HEK293 (cell line): Measurements from ENCODE around the gene ATG12.

ENCODE experiments used
- CTCF ChIA-PET: fragments of 350-600 bp; formaldehyde crosslinking; extraction: SDS; loops from one replicate; lab custom pipeline; 2021; ENCODE audit warnings: antibody characterized with exemption; lab: Yijun Ruan, JAX
- POLR2A ChIA-PET: fragments of 300-600 bp; formaldehyde crosslinking; extraction: SDS; loops from one replicate; lab custom pipeline; 2020; ENCODE audit warnings: antibody characterized with exemption, inconsistent platforms; lab: Yijun Ruan, JAX
- H3K27ac ChIP-seq: fragments of 200-500 bp; sonication (Bioruptor generic); 2 replicates; pipeline ENCODE4 v1.5.1; 2014; ENCODE audit warnings: low read depth, low read length, control low read depth, inconsistent platforms; ENCODE audit errors: extremely low read depth
- H3K36me3 ChIP-seq, 2 experiments: fragments of 200-500 bp in 1 of 2; sonication (Bioruptor generic) in 1 of 2; 1 replicate in 1 of 2; 2 replicates in 1 of 2; pipeline ENCODE4 v1.5.1; 2014 to 2017; ENCODE audit warnings: inconsistent platforms in 2 of 2, low read length in 2 of 2; ENCODE audit not compliant: control insufficient read depth in 2 of 2, insufficient read depth in 1 of 2
- H3K4me1 ChIP-seq: fragments of 200-500 bp; sonication (Bioruptor generic); 2 replicates; pipeline ENCODE4 v1.5.1; 2014; ENCODE audit warnings: mild to moderate bottlenecking, low read length, inconsistent platforms; ENCODE audit not compliant: control insufficient read depth, insufficient read depth
- H3K4me3 ChIP-seq: 2 replicates; pipeline ENCODE4 v1.5.1; 2011; ENCODE audit warnings: low read depth, mild to moderate bottlenecking, control low read depth, low read length, moderate library complexity
- H3K9me3 ChIP-seq: fragments of 200-500 bp; sonication (Bioruptor generic); 2 replicates; pipeline ENCODE4 v1.5.1; 2014; ENCODE audit warnings: low read depth, low read length, inconsistent platforms; ENCODE audit not compliant: control insufficient read depth, insufficient read depth
- ELK4 ChIP-seq: IDR thresholded peaks from 2 replicates; pipeline ENCODE4 v1.6.1; 2011; ENCODE audit warnings: mild to moderate bottlenecking, low read depth, low read length, borderline replicate concordance
- GLIS1 ChIP-seq: fragments of 450-650 bp; formaldehyde crosslinking; IDR thresholded peaks from 2 replicates; pipeline ENCODE4 v1.5.1; 2016; ENCODE audit warnings: missing biosample characterization, missing genetic modification characterization
- HOXC10 ChIP-seq: sonication (generic); formaldehyde crosslinking; IDR thresholded peaks from 2 replicates; pipeline ENCODE4 v1.8.1; 2023; ENCODE audit warnings: mild to moderate bottlenecking, missing genetic modification reagents
- SALL2 ChIP-seq: fragments of 450-650 bp; formaldehyde crosslinking; IDR thresholded peaks from 2 replicates; pipeline ENCODE4 v1.5.0; 2017; ENCODE audit warnings: missing biosample characterization, mild to moderate bottlenecking, missing genetic modification characterization, borderline replicate concordance
- ZBTB7A ChIP-seq: fragments of 450-650 bp; formaldehyde crosslinking; IDR thresholded peaks from 2 replicates; pipeline ENCODE4 v1.5.1; 2016; ENCODE audit warnings: low read depth, missing biosample characterization, missing genetic modification characterization
- ZNF302 ChIP-seq: fragments of 450-650 bp; formaldehyde crosslinking; IDR thresholded peaks from 2 replicates; pipeline ENCODE4 v1.5.1; 2016; ENCODE audit warnings: missing biosample characterization, missing genetic modification characterization, low read depth
- ZNF350 ChIP-seq: fragments of 450-650 bp; formaldehyde crosslinking; IDR thresholded peaks from 2 replicates; pipeline ENCODE4 v1.5.0; 2017; ENCODE audit warnings: missing biosample characterization, mild to moderate bottlenecking, missing genetic modification characterization
- ZNF426 ChIP-seq: fragments of 450-650 bp; formaldehyde crosslinking; IDR thresholded peaks from 2 replicates; pipeline ENCODE4 v1.5.1; 2017; ENCODE audit warnings: missing biosample characterization, missing genetic modification characterization, mild to moderate bottlenecking, inconsistent platforms, moderate library complexity
- ZNF544 ChIP-seq: fragments of 450-650 bp; formaldehyde crosslinking; IDR thresholded peaks from 2 replicates; pipeline ENCODE4 v1.5.0; 2017; ENCODE audit warnings: missing biosample characterization, missing genetic modification characterization
- ZNF596 ChIP-seq: fragments of 450-650 bp; IDR thresholded peaks from 2 replicates; pipeline ENCODE4 v1.5.0; 2018; ENCODE audit warnings: missing biosample characterization, mild to moderate bottlenecking, missing genetic modification characterization, moderate library complexity
- ZNF654 ChIP-seq: fragments of 450-650 bp; formaldehyde crosslinking; IDR thresholded peaks from 2 replicates; pipeline ENCODE4 v1.5.1; 2016; ENCODE audit warnings: low read depth, missing biosample characterization, missing genetic modification characterization
- ZNF670 ChIP-seq: fragments of 450-650 bp; formaldehyde crosslinking; IDR thresholded peaks from 2 replicates; pipeline ENCODE4 v1.5.1; 2016; ENCODE audit warnings: missing biosample characterization, missing genetic modification characterization, low read depth
- ZNF692 ChIP-seq: fragments of 450-650 bp; formaldehyde crosslinking; IDR thresholded peaks from 2 replicates; pipeline ENCODE4 v1.5.1; 2016; ENCODE audit warnings: missing biosample characterization, missing genetic modification characterization
- ZNF747 ChIP-seq: fragments of 450-650 bp; formaldehyde crosslinking; IDR thresholded peaks from 2 replicates; pipeline ENCODE4 v1.5.1; 2016; ENCODE audit warnings: missing biosample characterization, missing genetic modification characterization
- ZNF777 ChIP-seq: fragments of 450-650 bp; formaldehyde crosslinking; IDR thresholded peaks from 2 replicates; pipeline ENCODE4 v1.5.1; 2017; ENCODE audit warnings: missing biosample characterization, missing genetic modification characterization, borderline replicate concordance
- ZSCAN30 ChIP-seq: fragments of 450-650 bp; IDR thresholded peaks from 2 replicates; pipeline ENCODE4 v1.5.1; 2018; ENCODE audit warnings: missing biosample characterization, mild to moderate bottlenecking, missing genetic modification characterization, moderate library complexity
- ZXDB ChIP-seq: fragments of 450-650 bp; formaldehyde crosslinking; IDR thresholded peaks from 2 replicates; pipeline ENCODE4 v1.5.1; 2016; ENCODE audit warnings: missing biosample characterization, missing genetic modification characterization
- TF ChIP-seq, protein P1 (sequence below): fragments of 450-650 bp; formaldehyde crosslinking; IDR thresholded peaks from 2 replicates; pipeline ENCODE4 v1.5.1; 2016; ENCODE audit warnings: missing biosample characterization, missing genetic modification characterization, low read depth
- TF ChIP-seq, protein P2 (sequence below): fragments of 450-650 bp; formaldehyde crosslinking; IDR thresholded peaks from 2 replicates; pipeline ENCODE4 v1.5.1; 2016; ENCODE audit warnings: missing biosample characterization, missing genetic modification characterization
- TF ChIP-seq, protein P3 (sequence below): fragments of 450-650 bp; formaldehyde crosslinking; IDR thresholded peaks from 2 replicates; pipeline ENCODE4 v1.5.1; 2016; ENCODE audit warnings: missing biosample characterization, missing genetic modification characterization

The ATG12 gene

DNA sequence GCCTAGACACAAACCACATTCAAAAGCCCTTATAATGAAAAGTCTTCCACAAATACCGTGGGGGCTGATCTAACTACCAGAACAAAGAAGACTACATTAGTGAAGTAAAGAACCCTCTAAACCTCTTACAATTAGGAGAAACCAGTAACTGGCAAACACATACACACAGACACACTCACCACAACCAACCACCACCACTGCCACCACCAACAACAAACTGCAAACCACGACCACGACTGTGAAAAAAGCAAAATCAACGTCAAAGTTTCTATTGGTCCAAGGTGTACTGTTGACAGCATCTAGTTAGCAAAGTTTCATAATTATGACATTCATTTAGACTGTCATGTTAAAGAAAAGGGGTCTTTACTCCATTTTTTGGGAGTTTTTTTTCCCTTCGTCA lies 27.6 kb downstream of the ATG12 start:
- H3K27ac ChIP-seq: no peak overlapping the region
- TF ChIP-seq HOXC10 (CRISPR knock-in tag) (no peak), ZNF692 (tag by site-specific recombination) (no peak), GLIS1 (tag by site-specific recombination) (no peak), ZXDB (tag by site-specific recombination) (no peak), ZNF777 (tag by site-specific recombination) (no peak), ZNF747 (tag by site-specific recombination) (no peak), ZNF544 (no peak), ZNF654 (tag by site-specific recombination) (no peak), ZNF596 (no peak), SALL2 (tag by site-specific recombination) (no peak), ELK4 (no peak), ZSCAN30 (tag by site-specific recombination) (no peak), ZNF350 (no peak), ZNF302 (no peak), ZNF426 (tag by site-specific recombination) (no peak), ZBTB7A (no peak), ZNF670 (no peak)
- TF ChIP-seq, protein P1, sequence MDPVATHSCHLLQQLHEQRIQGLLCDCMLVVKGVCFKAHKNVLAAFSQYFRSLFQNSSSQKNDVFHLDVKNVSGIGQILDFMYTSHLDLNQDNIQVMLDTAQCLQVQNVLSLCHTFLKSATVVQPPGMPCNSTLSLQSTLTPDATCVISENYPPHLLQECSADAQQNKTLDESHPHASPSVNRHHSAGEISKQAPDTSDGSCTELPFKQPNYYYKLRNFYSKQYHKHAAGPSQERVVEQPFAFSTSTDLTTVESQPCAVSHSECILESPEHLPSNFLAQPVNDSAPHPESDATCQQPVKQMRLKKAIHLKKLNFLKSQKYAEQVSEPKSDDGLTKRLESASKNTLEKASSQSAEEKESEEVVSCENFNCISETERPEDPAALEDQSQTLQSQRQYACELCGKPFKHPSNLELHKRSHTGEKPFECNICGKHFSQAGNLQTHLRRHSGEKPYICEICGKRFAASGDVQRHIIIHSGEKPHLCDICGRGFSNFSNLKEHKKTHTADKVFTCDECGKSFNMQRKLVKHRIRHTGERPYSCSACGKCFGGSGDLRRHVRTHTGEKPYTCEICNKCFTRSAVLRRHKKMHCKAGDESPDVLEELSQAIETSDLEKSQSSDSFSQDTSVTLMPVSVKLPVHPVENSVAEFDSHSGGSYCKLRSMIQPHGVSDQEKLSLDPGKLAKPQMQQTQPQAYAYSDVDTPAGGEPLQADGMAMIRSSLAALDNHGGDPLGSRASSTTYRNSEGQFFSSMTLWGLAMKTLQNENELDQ: no peak
- TF ChIP-seq, protein P2, sequence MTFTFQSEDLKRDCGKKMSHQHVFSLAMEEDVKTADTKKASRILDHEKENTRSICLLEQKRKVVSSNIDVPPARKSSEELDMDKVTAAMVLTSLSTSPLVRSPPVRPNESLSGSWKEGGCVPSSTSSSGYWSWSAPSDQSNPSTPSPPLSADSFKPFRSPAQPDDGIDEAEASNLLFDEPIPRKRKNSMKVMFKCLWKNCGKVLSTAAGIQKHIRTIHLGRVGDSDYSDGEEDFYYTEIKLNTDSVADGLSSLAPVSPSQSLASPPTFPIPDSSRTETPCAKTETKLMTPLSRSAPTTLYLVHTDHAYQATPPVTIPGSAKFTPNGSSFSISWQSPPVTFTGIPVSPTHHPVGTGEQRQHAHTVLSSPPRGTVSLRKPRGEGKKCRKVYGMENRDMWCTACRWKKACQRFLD (tag by site-specific recombination): no peak
- TF ChIP-seq, protein P3, sequence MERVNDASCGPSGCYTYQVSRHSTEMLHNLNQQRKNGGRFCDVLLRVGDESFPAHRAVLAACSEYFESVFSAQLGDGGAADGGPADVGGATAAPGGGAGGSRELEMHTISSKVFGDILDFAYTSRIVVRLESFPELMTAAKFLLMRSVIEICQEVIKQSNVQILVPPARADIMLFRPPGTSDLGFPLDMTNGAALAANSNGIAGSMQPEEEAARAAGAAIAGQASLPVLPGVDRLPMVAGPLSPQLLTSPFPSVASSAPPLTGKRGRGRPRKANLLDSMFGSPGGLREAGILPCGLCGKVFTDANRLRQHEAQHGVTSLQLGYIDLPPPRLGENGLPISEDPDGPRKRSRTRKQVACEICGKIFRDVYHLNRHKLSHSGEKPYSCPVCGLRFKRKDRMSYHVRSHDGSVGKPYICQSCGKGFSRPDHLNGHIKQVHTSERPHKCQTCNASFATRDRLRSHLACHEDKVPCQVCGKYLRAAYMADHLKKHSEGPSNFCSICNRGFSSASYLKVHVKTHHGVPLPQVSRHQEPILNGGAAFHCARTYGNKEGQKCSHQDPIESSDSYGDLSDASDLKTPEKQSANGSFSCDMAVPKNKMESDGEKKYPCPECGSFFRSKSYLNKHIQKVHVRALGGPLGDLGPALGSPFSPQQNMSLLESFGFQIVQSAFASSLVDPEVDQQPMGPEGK: no peak
- no peak overlapping the region for H3K4me3 ChIP-seq
- POLR2A ChIA-PET: no interaction called here
- H3K36me3 ChIP-seq: no peaks in the 10 kb centered on the region
- CTCF ChIA-PET: no interaction called here
- H3K9me3 ChIP-seq: no peaks in the 10 kb centered on the region
- H3K4me1 ChIP-seq: 0 out of 2 replicates have a peak, but pooled peaks cover 2% of the 10 kb centered on the region
